DND-41 (cell line): ENCODE measurements around the gene DENND6B.

Source experiments
- CTCF ChIP-seq: IDR thresholded peaks from 2 replicates; pipeline ENCODE4 v1.5.1; 2012; ENCODE audit warnings: borderline replicate concordance, low read length, moderate library complexity, mild to moderate bottlenecking; ENCODE audit not compliant: poor library complexity, severe bottlenecking; ENCODE audit errors: extremely low read depth
- EZH2 ChIP-seq: IDR thresholded peaks from 3 replicates; pipeline ENCODE4 v1.6.1; 2012; ENCODE audit warnings: borderline replicate concordance, low read depth, mild to moderate bottlenecking, moderate library complexity, low read length, inconsistent platforms; ENCODE audit not compliant: severe bottlenecking

- TF ChIP-seq CTCF (no peak), EZH2 (no peak)
Measured at GRCh38 chr22:50302041-50302541, 24.7 kb downstream of the DENND6B start.
